Neuronal stem cell (in vitro differentiated cells): ENCODE results near the gene GXYLT2.

Experiments
- DNase-seq: peaks from one replicate; pipeline ENCODE4 v3.0.0-alpha.2; 2013; ENCODE audit warnings: low spot score
- H2AFZ ChIP-seq: one replicate; pipeline ENCODE4 v1.6.1; 2013; ENCODE audit warnings: mild to moderate bottlenecking, low read length, inconsistent platforms
- H2AK5ac ChIP-seq: 2 replicates; pipeline ENCODE4 v1.6.1; 2013; ENCODE audit warnings: low read depth, mild to moderate bottlenecking, inconsistent platforms, low read length, moderate library complexity, mixed read lengths
- H2BK120ac ChIP-seq: 2 replicates; pipeline ENCODE4 v1.6.1; 2013; ENCODE audit warnings: low read depth, mild to moderate bottlenecking, inconsistent platforms, low read length, moderate library complexity, mixed read lengths
- H2BK12ac ChIP-seq: one replicate; pipeline ENCODE4 v1.6.1; 2013; ENCODE audit warnings: low read length, inconsistent platforms
- H2BK15ac ChIP-seq: 2 replicates; pipeline ENCODE4 v1.6.1; 2013; ENCODE audit warnings: mild to moderate bottlenecking, low read length, inconsistent platforms, mixed read lengths
- H2BK5ac ChIP-seq: one replicate; pipeline ENCODE4 v1.6.1; 2013; ENCODE audit warnings: inconsistent platforms, mild to moderate bottlenecking, low read length, moderate library complexity
- H3K14ac ChIP-seq: one replicate; pipeline ENCODE4 v1.6.1; 2013; ENCODE audit warnings: low read length, inconsistent platforms
- H3K18ac ChIP-seq: 2 replicates; pipeline ENCODE4 v1.6.1; 2013; ENCODE audit warnings: low read length, inconsistent platforms
- H3K23ac ChIP-seq: 2 replicates; pipeline ENCODE4 v1.6.1; 2013; ENCODE audit warnings: low read depth, mild to moderate bottlenecking, mixed read lengths, low read length, inconsistent platforms; ENCODE audit not compliant: poor library complexity
- H3K27ac ChIP-seq: replicated peaks from 3 replicates; pipeline ENCODE4 v1.5.1; 2013; ENCODE audit warnings: low read length, inconsistent platforms
- H3K27me3 ChIP-seq, 3 experiments: 2 replicates each; pipeline ENCODE4 v1.6.1; 2013; ENCODE audit warnings: low read length in 3 of 3, mild to moderate bottlenecking in 2 of 3, inconsistent platforms in 1 of 3, low read depth in 1 of 3, mixed read lengths in 1 of 3, moderate library complexity in 1 of 3; ENCODE audit not compliant: control insufficient read depth in 3 of 3, insufficient read depth in 3 of 3
- H3K36me3 ChIP-seq, 2 donors: replicated peaks in 1 of 2; 2 replicates each; pipeline ENCODE4 v1.6.1; 2013; ENCODE audit warnings: low read length in 2 of 2; ENCODE audit not compliant: control insufficient read depth in 2 of 2, insufficient read depth in 2 of 2
- H3K4ac ChIP-seq: 2 replicates; pipeline ENCODE4 v1.6.1; 2013; ENCODE audit warnings: inconsistent platforms, mild to moderate bottlenecking, low read length, moderate library complexity
- H3K4me1 ChIP-seq, 2 donors: 1 replicate in 1 of 2; 2 replicates in 1 of 2; pipeline ENCODE4 v1.6.1; 2013; ENCODE audit warnings: low read length in 2 of 2, low read depth in 1 of 2; ENCODE audit not compliant: control insufficient read depth in 2 of 2, insufficient read depth in 1 of 2
- H3K4me2 ChIP-seq: one replicate; pipeline ENCODE4 v1.6.1; 2013; ENCODE audit warnings: mild to moderate bottlenecking, low read length, inconsistent platforms; ENCODE audit not compliant: insufficient read depth, poor library complexity, severe bottlenecking
- H3K4me3 ChIP-seq, 2 donors: 2 replicates each; pipeline ENCODE4 v1.5.1; 2013; ENCODE audit warnings: low read length in 2 of 2, mild to moderate bottlenecking in 2 of 2, inconsistent platforms in 1 of 2, moderate library complexity in 1 of 2
- H3K79me1 ChIP-seq: one replicate; pipeline ENCODE4 v1.6.1; 2013; ENCODE audit warnings: low read depth, mild to moderate bottlenecking, inconsistent platforms, low read length, moderate library complexity
- H3K9ac ChIP-seq: one replicate; pipeline ENCODE4 v1.6.1; 2013; ENCODE audit warnings: mild to moderate bottlenecking, low read depth, low read length, inconsistent platforms; ENCODE audit not compliant: poor library complexity
- H3K9me3 ChIP-seq, 2 donors: replicated peaks in 1 of 2; 2 replicates each; pipeline versions ENCODE3 to v1.6.1; 2013; ENCODE audit warnings: low read length in 2 of 2, mild to moderate bottlenecking in 2 of 2, inconsistent platforms in 1 of 2, low read depth in 1 of 2, mixed read lengths in 1 of 2, moderate library complexity in 1 of 2; ENCODE audit not compliant: control insufficient read depth in 2 of 2, insufficient read depth in 1 of 2
- H4K8ac ChIP-seq: one replicate; pipeline ENCODE4 v1.6.1; 2013; ENCODE audit warnings: low read depth, mild to moderate bottlenecking, inconsistent platforms, low read length, moderate library complexity
- H4K91ac ChIP-seq: one replicate; pipeline ENCODE4 v1.6.1; 2013; ENCODE audit warnings: low read length, low read depth, mild to moderate bottlenecking, inconsistent platforms; ENCODE audit not compliant: poor library complexity
- WGBS, 2 donors: extraction: QIAGEN DNeasy Blood & Tissue Kit; methylation state at CpG; one replicate each; pipeline ENCODE4 v1.1.7; 2013; ENCODE audit warnings: missing lambda C conversion rate in 2 of 2, mixed read lengths in 1 of 2; ENCODE audit not compliant: insufficient read length in 2 of 2, insufficient replicate concordance in 1 of 2; ENCODE audit errors: extremely low coverage in 2 of 2; 5-methylcytosine and 5-hydroxymethylcytosine counted together

Gene GXYLT2

DNA sequence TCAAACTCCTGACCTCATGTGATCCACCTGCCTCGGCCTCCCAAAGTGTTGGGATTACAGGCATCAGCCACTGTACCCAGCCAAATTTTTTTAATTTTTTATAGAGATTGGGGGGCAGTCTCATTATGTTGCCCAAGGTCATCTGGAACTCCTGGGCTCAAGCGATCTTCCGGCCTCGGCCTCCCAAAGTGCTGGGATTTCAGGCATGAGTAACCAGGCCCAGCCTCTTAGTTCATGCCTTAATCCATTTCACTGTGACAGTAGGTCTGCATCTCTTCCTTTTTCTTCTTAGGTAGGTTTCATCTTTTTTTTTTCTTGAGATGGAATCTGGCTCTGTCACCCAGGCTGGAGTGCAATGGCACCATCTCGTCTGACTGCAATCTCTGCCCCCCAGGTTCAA lies 71.5 kb downstream of the GXYLT2 start:
- Histone ChIP-seq H3K4me2 (no peak overlapping the region), H2BK120ac (no peak overlapping the region), H2BK15ac (no peak overlapping the region), H3K4ac (no peak overlapping the region), H2BK12ac (no peak overlapping the region), H3K36me3 (no peaks in the 10 kb centered on the region), H4K8ac (no peak overlapping the region), H3K14ac (no peak overlapping the region), H3K4me1 (peaks cover 5 to 8% of the 10 kb centered on the region in 2 donors), H3K79me1 (no peaks in the 10 kb centered on the region), H4K91ac (no peak overlapping the region), H3K18ac (no peak overlapping the region), H3K27me3 (peaks cover 0 to 37% (median 0%) of the 10 kb centered on the region in 3 experiments), H3K9me3 (no peaks in the 10 kb centered on the region), H3K9ac (no peak overlapping the region), H2AFZ (no peak overlapping the region), H3K4me3 (no peak overlapping the region), H2BK5ac (no peak overlapping the region), H3K27ac (no peak overlapping the region), H3K23ac (no peak overlapping the region), H2AK5ac (no peak overlapping the region)
- no peak for DNase-seq
- WGBS, 2 donors = no CpG with 5 or more reads among the region's 5 CpGs

DNA sequence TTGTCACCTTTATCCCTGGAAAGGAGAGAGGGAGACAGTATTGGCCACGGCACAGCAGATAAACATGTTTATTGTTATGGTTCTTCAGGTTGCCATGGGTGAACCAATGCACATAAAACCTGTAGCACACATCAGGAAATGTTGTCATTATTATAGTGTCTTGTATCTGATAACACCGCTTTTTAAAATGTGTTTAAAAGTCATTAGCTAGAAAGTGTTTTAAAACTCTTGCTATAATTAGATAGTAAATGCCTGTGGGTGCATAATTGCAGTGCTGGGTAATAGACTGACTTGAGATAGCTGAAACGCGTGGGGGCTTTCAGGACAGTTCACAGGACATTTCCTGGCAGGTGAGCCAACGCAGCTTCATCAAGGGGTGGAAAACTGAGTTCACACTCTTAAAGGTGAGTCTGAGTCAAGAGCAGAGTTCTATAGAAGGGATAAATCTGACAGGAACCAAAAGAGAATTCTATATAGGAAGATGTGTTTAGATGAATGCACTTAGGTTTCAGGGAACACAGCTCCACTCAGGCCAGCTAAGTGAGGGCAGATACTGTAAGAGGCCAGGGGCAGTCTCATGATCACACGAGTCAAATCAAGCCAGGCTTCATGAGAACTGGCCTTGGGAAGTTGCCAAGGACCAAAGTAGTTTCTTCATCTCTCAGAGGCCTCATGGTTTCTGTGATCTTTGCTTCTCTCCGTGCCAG lies 73.1 kb downstream of the GXYLT2 start:
- no peak overlapping the region for H3K4me3 ChIP-seq

DNA sequence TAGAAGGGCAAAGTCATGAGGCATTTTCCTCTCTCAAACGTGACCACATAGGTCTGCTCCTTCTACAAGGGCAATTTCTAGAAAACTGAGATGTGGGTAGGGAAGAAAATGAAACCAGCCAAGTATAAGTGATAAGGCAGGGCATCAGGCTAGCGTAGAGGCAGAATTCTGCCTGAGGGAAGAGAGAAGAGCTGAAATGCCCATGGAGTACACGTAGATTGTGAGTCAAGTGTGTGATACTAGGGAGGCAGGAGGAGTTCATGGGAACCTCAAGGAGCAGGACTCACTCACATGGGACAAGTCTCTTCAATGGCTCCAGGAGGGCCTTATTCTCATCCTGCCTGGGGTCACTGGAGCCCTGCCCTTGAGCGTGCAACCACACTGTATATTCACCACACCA lies 73.9 kb downstream of the GXYLT2 start:
- H4K8ac ChIP-seq = no peak overlapping the region
- H2BK5ac ChIP-seq = no peak overlapping the region
- no peak overlapping the region for H2BK12ac ChIP-seq
- H3K79me1 ChIP-seq = no peaks in the 10 kb centered on the region
- H3K36me3 ChIP-seq = no peaks in the 10 kb centered on the region
- no peaks in the 10 kb centered on the region for H3K9me3 ChIP-seq
- H3K18ac ChIP-seq = no peak overlapping the region
- H3K4me2 ChIP-seq = no peak overlapping the region
- no peak overlapping the region for H2BK120ac ChIP-seq
- H4K91ac ChIP-seq = no peak overlapping the region
- H3K4ac ChIP-seq = no peak overlapping the region
- H2AK5ac ChIP-seq = no peak overlapping the region
- peaks cover 0 to 33% (median 0%) of the 10 kb centered on the region in 3 experiments for H3K27me3 ChIP-seq
- DNase-seq = no peak
- H2AFZ ChIP-seq = no peak overlapping the region
- WGBS, 2 donors = no CpG with 5 or more reads among the region's 4 CpGs
- H2BK15ac ChIP-seq = no peak overlapping the region
- no peak overlapping the region for H3K23ac ChIP-seq
- H3K9ac ChIP-seq = no peak overlapping the region
- H3K14ac ChIP-seq = no peak overlapping the region
- H3K4me1 ChIP-seq = peaks cover 3 to 5% of the 10 kb centered on the region in 2 donors
- no peak overlapping the region for H3K27ac ChIP-seq
- H3K4me3 ChIP-seq = no peak overlapping the region

More for the DNA sequence above, 73.1 kb downstream of the GXYLT2 start:
- H2BK12ac ChIP-seq = no peak overlapping the region
- no CpG with 5 or more reads among the region's 7 CpGs for WGBS, 2 donors
- no peak overlapping the region for H3K4me2 ChIP-seq
- no peak overlapping the region for H3K23ac ChIP-seq
- DNase-seq = no peak
- H4K8ac ChIP-seq = no peak overlapping the region
- no peak overlapping the region for H2AK5ac ChIP-seq
- H2BK15ac ChIP-seq = no peak overlapping the region
- H3K36me3 ChIP-seq = no peaks in the 10 kb centered on the region
- H3K79me1 ChIP-seq = no peaks in the 10 kb centered on the region
- H3K14ac ChIP-seq = no peak overlapping the region
- H2BK120ac ChIP-seq = no peak overlapping the region
- no peak overlapping the region for H3K4ac ChIP-seq
- no peak overlapping the region for H3K27ac ChIP-seq
- H3K9ac ChIP-seq = no peak overlapping the region
- H3K27me3 ChIP-seq = peaks cover 0 to 33% (median 0%) of the 10 kb centered on the region in 3 experiments
- H2AFZ ChIP-seq = no peak overlapping the region
- H3K4me1 ChIP-seq = peaks cover 3 to 5% of the 10 kb centered on the region in 2 donors
- H3K18ac ChIP-seq = no peak overlapping the region
- no peak overlapping the region for H4K91ac ChIP-seq
- H2BK5ac ChIP-seq = no peak overlapping the region
- H3K9me3 ChIP-seq = no peaks in the 10 kb centered on the region

DNA sequence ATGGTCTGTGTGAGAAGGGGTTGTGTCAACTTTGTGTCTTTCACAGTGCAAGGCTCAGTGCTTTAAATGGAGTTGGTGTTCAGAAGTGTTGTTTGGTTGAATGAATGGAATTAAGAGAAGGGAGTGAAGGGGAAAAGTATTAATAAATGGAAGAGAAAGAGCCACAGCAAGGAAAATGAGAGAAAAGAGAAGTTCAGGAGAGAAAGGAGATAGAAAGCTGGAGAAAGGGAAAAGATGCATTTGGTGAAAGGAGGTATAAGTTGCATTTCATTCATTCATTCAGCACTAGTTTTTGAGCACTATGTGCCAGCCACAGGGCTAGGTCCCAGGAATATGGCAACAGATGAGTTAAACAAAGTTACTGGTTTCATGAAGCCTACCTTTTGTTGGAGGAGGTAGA lies 74.5 kb downstream of the GXYLT2 start:
- no peak for DNase-seq
- no peak overlapping the region for H2AFZ ChIP-seq
- no peak overlapping the region for H2BK12ac ChIP-seq
- H3K36me3 ChIP-seq = no peaks in the 10 kb centered on the region
- no peak overlapping the region for H3K4ac ChIP-seq
- no peak overlapping the region for H4K91ac ChIP-seq
- H3K4me3 ChIP-seq = no peak overlapping the region
- peaks cover 0 to 5% of the 10 kb centered on the region in 2 donors for H3K4me1 ChIP-seq
- no peak overlapping the region for H3K14ac ChIP-seq
- H2BK5ac ChIP-seq = no peak overlapping the region
- no peak overlapping the region for H2BK15ac ChIP-seq
- H3K4me2 ChIP-seq = no peak overlapping the region
- no peak overlapping the region for H4K8ac ChIP-seq
- no peak overlapping the region for H3K27ac ChIP-seq
- H2AK5ac ChIP-seq = no peak overlapping the region
- no peak overlapping the region for H3K18ac ChIP-seq
- peaks cover 0 to 33% (median 0%) of the 10 kb centered on the region in 3 experiments for H3K27me3 ChIP-seq
- no peaks in the 10 kb centered on the region for H3K79me1 ChIP-seq
- no peaks in the 10 kb centered on the region for H3K9me3 ChIP-seq
- H3K9ac ChIP-seq = no peak overlapping the region
- H2BK120ac ChIP-seq = no peak overlapping the region
- no peak overlapping the region for H3K23ac ChIP-seq
